ENCODE data around the gene BYSL. TPM values are rescaled to one million over a fixed set of nuclear protein-coding genes. Genes with fewer than 3 reads are reported as not detected.

The BYSL gene
- total RNA-seq, 1 donor from 2014 or later = 16.0 TPM

DNA sequence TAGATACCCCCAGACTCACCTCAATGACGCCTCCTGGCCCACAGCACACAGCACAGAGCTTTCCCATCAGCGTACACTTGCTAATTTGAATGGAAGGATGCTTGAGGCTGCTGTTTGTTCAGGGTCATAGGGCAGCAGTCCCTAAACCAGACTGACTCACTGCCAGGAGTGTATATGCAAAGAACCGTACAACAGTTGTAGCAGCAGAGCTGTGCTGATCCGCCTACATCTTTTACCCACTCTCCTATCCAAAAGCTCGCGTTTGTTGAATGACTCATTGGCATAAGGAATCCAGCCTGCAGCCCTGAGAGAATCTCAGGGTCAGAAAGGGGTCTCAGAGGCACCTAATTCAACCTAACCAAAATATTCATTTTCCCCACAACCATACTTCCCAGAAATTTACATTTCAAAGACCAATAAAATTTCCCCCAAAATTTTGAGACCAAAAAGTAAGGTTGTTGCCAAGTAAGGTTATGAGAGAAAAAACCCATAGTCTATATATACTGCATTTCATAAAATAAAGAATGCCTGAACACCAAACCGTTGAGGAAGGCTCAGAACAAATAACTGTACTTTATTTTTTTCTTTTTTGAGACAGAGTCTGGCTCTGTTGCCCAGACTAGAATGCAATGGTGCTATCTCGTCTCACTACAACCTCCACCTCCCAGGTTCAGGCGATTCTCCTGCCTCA lies 55.6 kb downstream of the BYSL start:
- H3K27ac ChIP-seq = no peak overlapping the region
- no peaks in the 10 kb centered on the region for H3K4me1 ChIP-seq
- no peaks in the 10 kb centered on the region for H3K9me3 ChIP-seq
- no peak overlapping the region for H3K4me3 ChIP-seq
- intact Hi-C loops (cut with DNase I) = no loop called here
- H3K27me3 ChIP-seq = no peaks in the 10 kb centered on the region
- TF ChIP-seq, protein P1, sequence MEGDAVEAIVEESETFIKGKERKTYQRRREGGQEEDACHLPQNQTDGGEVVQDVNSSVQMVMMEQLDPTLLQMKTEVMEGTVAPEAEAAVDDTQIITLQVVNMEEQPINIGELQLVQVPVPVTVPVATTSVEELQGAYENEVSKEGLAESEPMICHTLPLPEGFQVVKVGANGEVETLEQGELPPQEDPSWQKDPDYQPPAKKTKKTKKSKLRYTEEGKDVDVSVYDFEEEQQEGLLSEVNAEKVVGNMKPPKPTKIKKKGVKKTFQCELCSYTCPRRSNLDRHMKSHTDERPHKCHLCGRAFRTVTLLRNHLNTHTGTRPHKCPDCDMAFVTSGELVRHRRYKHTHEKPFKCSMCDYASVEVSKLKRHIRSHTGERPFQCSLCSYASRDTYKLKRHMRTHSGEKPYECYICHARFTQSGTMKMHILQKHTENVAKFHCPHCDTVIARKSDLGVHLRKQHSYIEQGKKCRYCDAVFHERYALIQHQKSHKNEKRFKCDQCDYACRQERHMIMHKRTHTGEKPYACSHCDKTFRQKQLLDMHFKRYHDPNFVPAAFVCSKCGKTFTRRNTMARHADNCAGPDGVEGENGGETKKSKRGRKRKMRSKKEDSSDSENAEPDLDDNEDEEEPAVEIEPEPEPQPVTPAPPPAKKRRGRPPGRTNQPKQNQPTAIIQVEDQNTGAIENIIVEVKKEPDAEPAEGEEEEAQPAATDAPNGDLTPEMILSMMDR (IDR thresholded peaks at IDR 0.05) = no peak
- TF ChIP-seq POLR2A (IDR thresholded peaks at IDR 0.05) = no peak
- no peak for TF ChIP-seq POLR2AphosphoS5 (IDR thresholded peaks at IDR 0.05; ENCODE audit: insufficient read depth in 1 of 2, low read depth in 1 of 2)
- no peaks in the 10 kb centered on the region for H3K36me3 ChIP-seq
- no peak for DNase-seq (ENCODE audit: extremely low spot score in 2 of 2)

Small RNA genes lying within 50 kb of the gene (small RNA-seq; reads per million reads assigned to genes)
- not detected for gene RF00019

Other genes with a start within 250 kb of the BYSL start
- 37.8 TPM for gene TFEB, start 185.9 kb upstream of the BYSL start, total RNA-seq
- gene PGC, start 174.1 kb upstream of the BYSL start, total RNA-seq = 3.4 TPM
- gene FRS3, start 141.6 kb upstream of the BYSL start, total RNA-seq = 4.4 TPM
- 10.1 TPM for gene PRICKLE4, start 140.7 kb upstream of the BYSL start, total RNA-seq
- 105 TPM for gene TOMM6, start 133.8 kb upstream of the BYSL start, total RNA-seq
- gene USP49, start 26.1 kb upstream of the BYSL start, total RNA-seq = 9.1 TPM
- gene MED20, start 360 bp upstream of the BYSL start, total RNA-seq = 9.6 TPM
- 122 TPM for gene CCND3, start 20.3 kb downstream of the BYSL start, total RNA-seq
- gene TAF8, start 129.0 kb downstream of the BYSL start, total RNA-seq = 35.6 TPM
- 78.6 TPM for gene C6orf132, start 221.1 kb downstream of the BYSL start, total RNA-seq